ENCODE measurements around the gene CCDC88A. TPM values are rescaled to one million over a fixed set of nuclear protein-coding genes. Genes with fewer than 3 reads are reported as not detected.

Gene CCDC88A
- total RNA-seq, 1 donor from 2014 or later: 48.5 TPM

- Histone ChIP-seq H3K27me3 (ENCODE audit: control insufficient read depth in 3 of 3, insufficient read depth in 3 of 3, low read length in 3 of 3) (no peaks in the 10 kb centered on the region), H3K9ac (ENCODE audit: low read depth in 1 of 3, low read length in 3 of 3) (no peak overlapping the region), H3K4me3 (ENCODE audit: low read length in 3 of 3) (no peak overlapping the region), H3K36me3 (ENCODE audit: control insufficient read depth in 3 of 3, insufficient read depth in 3 of 3, low read length in 3 of 3) (no peaks in the 10 kb centered on the region), H3K27ac (ENCODE audit: low read depth, low read length) (no peak overlapping the region), H3K9me3 (ENCODE audit: control insufficient read depth in 3 of 3, low read length in 3 of 3) (no peaks in the 10 kb centered on the region), H3K4me1 (ENCODE audit: control insufficient read depth in 3 of 3, insufficient read depth in 3 of 3, low read length in 3 of 3) (peaks cover 0 to 4% (median 2%) of the 10 kb centered on the region in 3 donors)
Measured at GRCh38 chr2:55422876-55423665, 3.4 kb upstream of the CCDC88A start.

- Histone ChIP-seq H3K9me3 (ENCODE audit: control insufficient read depth in 3 of 3, low read length in 3 of 3) (no peaks in the 10 kb centered on the region), H3K36me3 (ENCODE audit: control insufficient read depth in 3 of 3, insufficient read depth in 3 of 3, low read length in 3 of 3) (no peaks in the 10 kb centered on the region), H3K27me3 (ENCODE audit: control insufficient read depth in 3 of 3, insufficient read depth in 3 of 3, low read length in 3 of 3) (no peaks in the 10 kb centered on the region), H3K4me1 (ENCODE audit: control insufficient read depth in 3 of 3, insufficient read depth in 3 of 3, low read length in 3 of 3) (peaks cover 0 to 4% (median 2%) of the 10 kb centered on the region in 3 donors), H3K27ac (ENCODE audit: low read depth, low read length) (no peak overlapping the region), H3K9ac (ENCODE audit: low read depth in 1 of 3, low read length in 3 of 3) (no peak overlapping the region), H3K4me3 (ENCODE audit: low read length in 3 of 3) (peak overlapping the region in 2 of 3 donors; percentile 13 to 43)
Measured at GRCh38 chr2:55421326-55421725, 1.7 kb upstream of the CCDC88A start.

GRCh38 chr2:55420871-55421270 lies 1.2 kb upstream of the CCDC88A start:
- no peaks in the 10 kb centered on the region for H3K36me3 ChIP-seq (ENCODE audit: control insufficient read depth in 3 of 3, insufficient read depth in 3 of 3, low read length in 3 of 3)
- H3K4me1 ChIP-seq (ENCODE audit: control insufficient read depth in 3 of 3, insufficient read depth in 3 of 3, low read length in 3 of 3): peaks cover 0 to 4% (median 2%) of the 10 kb centered on the region in 3 donors
- peak overlapping the region in 2 of 3 donors; percentile 95 to 97 for H3K4me3 ChIP-seq (ENCODE audit: low read length in 3 of 3)
- no peak overlapping the region for H3K27ac ChIP-seq (ENCODE audit: low read depth, low read length)
- peak overlapping the region in 2 of 3 donors; percentile 71 to 82 for H3K9ac ChIP-seq (ENCODE audit: low read depth in 1 of 3, low read length in 3 of 3)
- H3K27me3 ChIP-seq (ENCODE audit: control insufficient read depth in 3 of 3, insufficient read depth in 3 of 3, low read length in 3 of 3): no peaks in the 10 kb centered on the region
- H3K9me3 ChIP-seq (ENCODE audit: control insufficient read depth in 3 of 3, low read length in 3 of 3): no peaks in the 10 kb centered on the region

- Histone ChIP-seq H3K4me1 (ENCODE audit: control insufficient read depth in 3 of 3, insufficient read depth in 3 of 3, low read length in 3 of 3) (peaks cover 0 to 4% (median 2%) of the 10 kb centered on the region in 3 donors), H3K9ac (ENCODE audit: low read depth in 1 of 3, low read length in 3 of 3) (peak overlapping the region; percentile 71 to 90 (median 82)), H3K36me3 (ENCODE audit: control insufficient read depth in 3 of 3, insufficient read depth in 3 of 3, low read length in 3 of 3) (no peaks in the 10 kb centered on the region), H3K9me3 (ENCODE audit: control insufficient read depth in 3 of 3, low read length in 3 of 3) (no peaks in the 10 kb centered on the region), H3K27me3 (ENCODE audit: control insufficient read depth in 3 of 3, insufficient read depth in 3 of 3, low read length in 3 of 3) (no peaks in the 10 kb centered on the region), H3K27ac (ENCODE audit: low read depth, low read length) (peak overlapping the region; percentile 87), H3K4me3 (ENCODE audit: low read length in 3 of 3) (peak overlapping the region; percentile 71 to 97 (median 95))
Measured at GRCh38 chr2:55420439-55420725, 726 bp upstream of the CCDC88A start.

GRCh38 chr2:55419233-55419678 lies 400 bp downstream of the CCDC88A start:
- H3K27me3 ChIP-seq (ENCODE audit: control insufficient read depth in 3 of 3, insufficient read depth in 3 of 3, low read length in 3 of 3): no peaks in the 10 kb centered on the region
- no peaks in the 10 kb centered on the region for H3K9me3 ChIP-seq (ENCODE audit: control insufficient read depth in 3 of 3, low read length in 3 of 3)
- peak overlapping the region; percentile 89 to 97 (median 96) for H3K4me3 ChIP-seq (ENCODE audit: low read length in 3 of 3)
- peak overlapping the region; percentile 87 for H3K27ac ChIP-seq (ENCODE audit: low read depth, low read length)
- H3K9ac ChIP-seq (ENCODE audit: low read depth in 1 of 3, low read length in 3 of 3): peak overlapping the region; percentile 90 to 95 (median 92)
- H3K4me1 ChIP-seq (ENCODE audit: control insufficient read depth in 3 of 3, insufficient read depth in 3 of 3, low read length in 3 of 3): peaks cover 0 to 4% (median 2%) of the 10 kb centered on the region in 3 donors
- H3K36me3 ChIP-seq (ENCODE audit: control insufficient read depth in 3 of 3, insufficient read depth in 3 of 3, low read length in 3 of 3): no peaks in the 10 kb centered on the region

- Histone ChIP-seq H3K4me3 (ENCODE audit: low read length in 3 of 3) (peak overlapping the region; percentile 89 to 97 (median 96)), H3K27ac (ENCODE audit: low read depth, low read length) (peak overlapping the region; percentile 87), H3K4me1 (ENCODE audit: control insufficient read depth in 3 of 3, insufficient read depth in 3 of 3, low read length in 3 of 3) (peaks cover 0 to 4% (median 2%) of the 10 kb centered on the region in 3 donors), H3K9me3 (ENCODE audit: control insufficient read depth in 3 of 3, low read length in 3 of 3) (no peaks in the 10 kb centered on the region), H3K36me3 (ENCODE audit: control insufficient read depth in 3 of 3, insufficient read depth in 3 of 3, low read length in 3 of 3) (no peaks in the 10 kb centered on the region), H3K27me3 (ENCODE audit: control insufficient read depth in 3 of 3, insufficient read depth in 3 of 3, low read length in 3 of 3) (no peaks in the 10 kb centered on the region), H3K9ac (ENCODE audit: low read depth in 1 of 3, low read length in 3 of 3) (peak overlapping the region; percentile 90 to 95 (median 92))
Measured at GRCh38 chr2:55418512-55419232, 984 bp downstream of the CCDC88A start.

GRCh38 chr2:55418072-55418471 lies 1.6 kb downstream of the CCDC88A start:
- Histone ChIP-seq H3K27ac (ENCODE audit: low read depth, low read length) (no peak overlapping the region), H3K36me3 (ENCODE audit: control insufficient read depth in 3 of 3, insufficient read depth in 3 of 3, low read length in 3 of 3) (no peaks in the 10 kb centered on the region), H3K4me3 (ENCODE audit: low read length in 3 of 3) (peak overlapping the region; percentile 89 to 97 (median 96)), H3K9ac (ENCODE audit: low read depth in 1 of 3, low read length in 3 of 3) (peak overlapping the region in 2 of 3 donors; percentile 25 to 92), H3K27me3 (ENCODE audit: control insufficient read depth in 3 of 3, insufficient read depth in 3 of 3, low read length in 3 of 3) (no peaks in the 10 kb centered on the region), H3K4me1 (ENCODE audit: control insufficient read depth in 3 of 3, insufficient read depth in 3 of 3, low read length in 3 of 3) (peaks cover 0 to 4% (median 2%) of the 10 kb centered on the region in 3 donors), H3K9me3 (ENCODE audit: control insufficient read depth in 3 of 3, low read length in 3 of 3) (no peaks in the 10 kb centered on the region)

- no peak overlapping the region for H3K27ac ChIP-seq (ENCODE audit: low read depth, low read length)
- H3K27me3 ChIP-seq (ENCODE audit: control insufficient read depth in 3 of 3, insufficient read depth in 3 of 3, low read length in 3 of 3): no peaks in the 10 kb centered on the region
- H3K4me1 ChIP-seq (ENCODE audit: control insufficient read depth in 3 of 3, insufficient read depth in 3 of 3, low read length in 3 of 3): peaks cover 0 to 4% (median 2%) of the 10 kb centered on the region in 3 donors
- H3K36me3 ChIP-seq (ENCODE audit: control insufficient read depth in 3 of 3, insufficient read depth in 3 of 3, low read length in 3 of 3): peaks cover 0 to 2% (median 0%) of the 10 kb centered on the region in 3 donors
- H3K9me3 ChIP-seq (ENCODE audit: control insufficient read depth in 3 of 3, low read length in 3 of 3): no peaks in the 10 kb centered on the region
- no peak overlapping the region for H3K4me3 ChIP-seq (ENCODE audit: low read length in 3 of 3)
- H3K9ac ChIP-seq (ENCODE audit: low read depth in 1 of 3, low read length in 3 of 3): peak overlapping the region in 1 of 3 donors; percentile 37
Measured at GRCh38 chr2:55416786-55417568, 2.7 kb downstream of the CCDC88A start.

- Histone ChIP-seq H3K4me3 (ENCODE audit: low read length in 3 of 3) (no peak overlapping the region), H3K4me1 (ENCODE audit: control insufficient read depth in 3 of 3, insufficient read depth in 3 of 3, low read length in 3 of 3) (peaks cover 0 to 4% (median 2%) of the 10 kb centered on the region in 3 donors), H3K27me3 (ENCODE audit: control insufficient read depth in 3 of 3, insufficient read depth in 3 of 3, low read length in 3 of 3) (no peaks in the 10 kb centered on the region), H3K9ac (ENCODE audit: low read depth in 1 of 3, low read length in 3 of 3) (no peak overlapping the region), H3K9me3 (ENCODE audit: control insufficient read depth in 3 of 3, low read length in 3 of 3) (no peaks in the 10 kb centered on the region), H3K36me3 (ENCODE audit: control insufficient read depth in 3 of 3, insufficient read depth in 3 of 3, low read length in 3 of 3) (peaks cover 0 to 2% (median 0%) of the 10 kb centered on the region in 3 donors), H3K27ac (ENCODE audit: low read depth, low read length) (no peak overlapping the region)
Measured at GRCh38 chr2:55415300-55415699, 4.4 kb downstream of the CCDC88A start.

Data from skeletal muscle tissue (tissue), 4 donors.